Stimulated activated CD4-positive, alpha-beta T cell treated with anti-CD3 and anti-CD28 coated beads, Interleukin-12 subunit alpha, Interleukin-12 subunit beta, amount 100 ng/mL, for 48 hours (primary cell): Measurements from ENCODE around the gene MAP3K4.

ENCODE experiments used
- DNase-seq, 3 donors: peaks; one replicate each; pipeline ENCODE4 v3.0.0-alpha.2; 2020; ENCODE audit warnings: low read depth in 2 of 3, low spot score in 1 of 3

Gene MAP3K4

GRCh38 chr6:161035182-161035980, 43.8 kb downstream of the MAP3K4 start:
- DNase-seq = no peak

DNA sequence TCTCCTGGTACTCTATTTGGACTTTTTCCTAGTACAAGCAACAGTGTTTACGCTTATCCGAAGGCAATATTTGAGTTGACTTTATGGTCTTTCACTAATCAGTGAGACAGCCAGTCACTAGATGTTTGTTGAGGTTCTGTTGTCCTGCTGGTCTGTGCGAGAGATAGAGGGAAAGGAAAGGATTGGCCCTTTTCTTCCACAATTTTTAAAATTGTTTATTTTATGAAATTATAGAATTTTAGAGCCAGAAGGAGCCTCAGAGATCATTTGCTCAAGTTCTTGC, 44.4 kb downstream of the MAP3K4 start:
- DNase-seq = no peak

DNA sequence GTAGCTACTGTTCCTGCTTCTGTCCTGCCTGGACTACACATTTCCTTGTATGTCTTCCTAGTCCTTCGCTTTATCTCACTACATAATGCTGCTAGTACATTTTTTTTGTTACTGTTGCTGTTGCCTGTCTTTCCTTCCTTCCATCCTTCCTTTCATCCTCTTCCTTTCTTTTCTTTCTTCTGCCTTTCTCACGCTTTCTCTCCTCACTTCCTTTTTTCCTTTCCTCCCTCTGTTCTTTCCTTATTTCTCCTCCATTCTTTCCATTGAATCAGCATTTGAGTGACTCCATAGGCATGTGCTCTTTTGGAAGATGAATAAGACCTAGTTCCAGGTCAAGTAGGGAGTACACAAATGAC, 46.3 kb downstream of the MAP3K4 start:
- DNase-seq = no peak

DNA sequence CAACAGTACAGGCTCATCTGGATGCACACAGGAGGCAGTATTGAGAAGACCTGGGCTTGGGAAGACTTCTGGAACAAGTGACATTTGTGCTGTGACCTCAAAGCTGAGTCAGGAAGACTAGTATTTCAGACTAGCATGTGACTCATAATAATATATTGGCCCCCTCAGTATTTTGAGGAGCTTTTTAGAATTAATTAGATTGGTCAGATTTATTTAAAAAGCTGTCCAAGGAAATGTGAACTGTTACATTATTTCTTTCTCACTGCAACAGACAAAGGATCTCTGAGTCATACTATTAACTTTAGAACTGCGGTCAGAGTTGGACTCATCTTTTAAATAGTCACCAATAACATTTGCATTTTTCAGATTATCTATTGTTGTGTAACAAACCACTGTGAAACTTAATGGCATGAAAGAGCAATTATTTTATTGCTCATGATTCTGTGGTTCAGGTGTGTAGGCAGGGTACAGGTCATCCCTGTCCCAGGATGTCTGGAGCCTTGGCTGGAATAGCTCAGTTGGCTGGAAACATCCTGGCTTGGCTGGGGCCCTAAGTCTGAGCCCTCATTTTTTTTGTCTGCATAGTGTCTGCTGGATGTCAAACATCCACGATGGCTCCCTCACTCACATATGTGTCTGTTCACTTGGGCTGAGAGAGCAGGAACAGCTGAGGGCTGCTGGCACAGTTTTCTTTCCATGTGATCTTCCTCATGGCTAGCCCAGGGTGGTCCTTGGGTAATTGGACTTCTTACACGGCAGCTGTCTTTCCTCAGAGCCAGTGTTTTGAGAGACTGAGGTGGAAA, 46.9 kb downstream of the MAP3K4 start:
- no peak for DNase-seq

DNA sequence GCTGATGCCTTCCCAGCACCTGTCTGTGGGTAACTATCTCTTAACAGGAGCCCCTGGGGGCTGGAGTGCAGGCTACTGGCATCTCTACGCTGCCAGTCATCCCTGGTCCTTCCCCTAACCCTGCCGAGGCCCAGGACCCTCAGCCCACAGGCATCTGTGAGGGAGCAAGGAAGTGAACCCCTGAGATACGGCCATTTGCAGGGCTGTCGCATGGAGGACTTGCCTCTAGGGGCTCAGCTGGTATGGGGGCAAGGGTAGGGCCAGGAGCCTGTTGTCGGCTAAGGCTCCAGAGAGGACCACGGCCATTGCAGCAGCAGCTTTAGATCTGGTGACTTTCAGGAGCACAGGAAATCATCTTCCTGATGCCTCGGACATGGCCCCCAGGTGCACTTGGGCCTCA, 49.7 kb downstream of the MAP3K4 start:
- no peak for DNase-seq

GRCh38 chr6:161044335-161044734, 52.8 kb downstream of the MAP3K4 start:
- no peak for DNase-seq

DNA sequence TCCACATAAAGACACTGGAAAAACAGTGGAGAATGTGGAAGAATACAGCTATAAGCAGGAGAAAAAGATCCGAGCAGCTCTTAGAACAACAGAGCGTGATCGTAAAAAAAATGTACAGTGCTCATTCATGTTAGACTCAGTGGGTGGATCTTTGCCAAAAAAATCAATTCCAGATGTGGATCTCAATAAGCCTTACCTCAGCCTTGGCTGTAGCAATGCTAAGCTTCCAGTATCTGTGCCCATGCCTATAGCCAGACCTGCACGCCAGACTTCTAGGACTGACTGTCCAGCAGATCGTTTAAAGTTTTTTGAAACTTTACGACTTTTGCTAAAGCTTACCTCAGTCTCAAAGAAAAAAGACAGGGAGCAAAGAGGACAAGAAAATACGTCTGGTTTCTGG, 57.1 kb downstream of the MAP3K4 start:
- DNase-seq = no peak

DNA sequence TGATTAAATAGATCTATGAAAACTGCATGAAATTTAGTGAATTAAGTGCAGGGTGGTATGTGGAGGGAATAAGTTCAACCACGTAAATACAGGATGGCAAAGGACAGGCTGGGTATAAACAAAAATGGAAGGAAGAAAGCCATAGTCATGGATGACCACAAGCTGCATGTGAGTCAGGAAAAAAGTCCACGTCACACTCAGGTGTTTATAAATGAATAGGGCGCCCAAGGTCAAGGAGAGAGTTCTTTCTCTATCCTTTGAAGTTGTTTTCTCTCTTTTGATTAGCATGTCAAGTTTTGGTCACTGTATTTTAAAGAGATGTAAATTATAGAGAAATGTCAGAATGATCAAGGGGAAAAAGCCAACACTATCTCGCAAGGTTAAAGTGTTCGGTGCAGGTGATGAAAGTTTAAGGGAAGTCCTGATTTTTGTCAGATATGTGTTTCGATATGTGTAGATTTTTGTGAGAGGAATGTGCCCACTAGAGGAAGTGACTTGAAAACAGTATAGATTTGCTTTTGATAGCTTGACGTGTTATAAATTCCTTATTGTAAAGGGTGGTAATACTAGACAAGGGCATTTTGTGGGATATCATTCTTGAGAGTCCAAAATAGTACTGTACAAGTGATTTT, 58.7 kb downstream of the MAP3K4 start:
- no peak for DNase-seq

GRCh38 chr6:161053103-161053502, 61.5 kb downstream of the MAP3K4 start:
- no peak for DNase-seq

GRCh38 chr6:161054876-161055275, 63.3 kb downstream of the MAP3K4 start:
- DNase-seq = no peak

DNA sequence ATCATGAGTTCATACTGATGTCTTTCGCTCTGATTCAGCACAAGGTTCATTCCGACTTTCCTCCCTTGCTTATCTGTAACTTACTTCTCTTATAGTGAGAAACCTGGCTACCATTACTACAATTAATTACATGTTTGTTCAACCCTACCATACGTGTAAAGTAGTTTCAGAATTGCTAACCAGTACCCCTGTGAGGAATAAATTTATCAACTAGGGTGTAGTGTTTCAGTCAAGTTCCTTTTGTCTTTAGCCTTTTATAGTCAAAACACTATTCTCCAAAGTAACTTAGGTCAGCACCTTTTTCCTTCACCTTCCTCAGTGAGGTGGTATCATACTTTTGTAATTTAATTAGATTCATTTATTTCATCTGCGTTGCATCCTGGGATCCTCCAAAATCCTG, 64.9 kb downstream of the MAP3K4 start:
- no peak for DNase-seq

DNA sequence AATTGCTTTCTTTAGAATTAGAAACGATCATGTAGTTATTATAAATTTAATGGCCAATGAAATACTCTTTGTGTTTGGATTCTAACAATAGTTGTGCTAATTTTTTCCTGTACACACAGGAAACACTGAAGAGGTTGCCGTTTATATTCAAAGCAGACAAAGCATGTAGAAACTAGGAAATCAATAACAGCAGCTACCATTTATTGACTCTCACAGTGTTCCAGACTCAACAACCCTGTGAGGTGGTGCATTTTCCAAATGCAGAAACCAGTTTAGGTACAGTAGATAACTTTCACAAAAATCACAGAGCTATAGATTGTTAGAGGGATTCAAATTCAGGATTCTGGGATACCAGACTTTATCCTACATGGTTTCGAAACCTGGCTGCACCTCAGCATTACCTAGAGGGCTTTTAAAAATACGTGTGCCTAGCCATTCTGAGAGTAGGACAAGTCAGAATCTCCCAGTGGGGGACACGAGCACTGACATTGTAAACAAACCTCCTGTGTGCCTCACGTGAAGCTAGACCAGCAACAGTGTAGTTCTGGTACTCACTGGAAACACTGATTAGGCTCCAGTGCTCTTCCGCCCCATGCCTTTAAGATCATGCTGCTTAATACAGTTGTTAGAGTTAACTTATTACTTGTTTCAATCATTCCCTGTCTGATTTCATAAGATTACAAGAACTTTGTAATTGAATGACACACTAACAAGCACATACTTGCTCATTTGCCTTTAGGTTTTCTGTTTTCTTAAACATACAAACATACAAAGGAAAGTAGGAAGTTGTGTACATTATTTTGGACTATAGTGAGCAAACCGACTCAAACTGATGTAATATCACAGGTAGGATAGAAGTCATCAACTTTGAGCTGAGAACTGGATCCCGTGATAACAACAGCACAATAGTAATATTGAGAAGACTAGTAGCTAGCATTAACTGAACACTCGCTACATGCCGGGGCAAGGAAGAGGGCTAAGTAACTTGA, 65.8 kb downstream of the MAP3K4 start:
- DNase-seq = no peak

- no peak for DNase-seq
Observed at GRCh38 chr6:161058741-161059140, 67.2 kb downstream of the MAP3K4 start.

DNA sequence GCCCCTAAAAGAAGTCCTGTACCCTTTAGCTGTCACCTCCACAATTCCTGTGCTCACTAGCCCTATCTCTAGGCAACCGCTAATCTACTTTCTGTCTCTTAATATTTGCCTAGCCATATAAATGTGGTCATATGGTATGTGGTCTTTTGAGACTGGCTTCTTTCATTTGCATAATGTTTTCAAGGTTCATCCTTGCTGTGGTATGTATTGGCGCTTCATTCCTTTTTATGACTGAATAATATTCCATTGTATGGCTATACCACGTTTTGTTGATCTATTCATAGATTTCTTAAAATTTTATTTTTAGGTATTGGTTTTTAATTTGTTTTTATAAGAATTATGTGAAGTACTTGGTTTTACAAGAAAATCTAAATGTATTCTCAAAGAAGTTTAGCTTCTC, 70.0 kb downstream of the MAP3K4 start:
- no peak for DNase-seq

DNA sequence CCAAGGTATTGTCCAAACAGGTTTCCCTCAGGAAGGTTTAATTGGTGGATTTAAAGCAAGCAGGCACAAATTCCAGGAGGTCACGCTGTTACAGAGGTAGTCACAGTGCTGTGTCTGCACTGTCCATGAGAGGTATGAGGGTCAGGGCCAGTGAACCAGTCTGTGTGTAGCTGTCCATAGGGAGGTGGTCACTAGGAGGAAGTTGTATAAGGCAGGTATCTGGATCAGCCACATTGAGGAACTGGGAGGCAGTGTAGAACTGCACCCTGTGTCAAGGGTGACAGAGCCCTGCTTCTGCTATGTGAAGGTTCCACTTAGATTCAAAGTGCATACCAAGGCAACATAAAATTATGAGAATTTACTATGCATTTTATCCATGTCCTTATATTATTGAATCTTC, 73.3 kb downstream of the MAP3K4 start:
- DNase-seq = no peak

- DNase-seq = no peak
Observed at GRCh38 chr6:161066511-161066910, 74.9 kb downstream of the MAP3K4 start.

DNA sequence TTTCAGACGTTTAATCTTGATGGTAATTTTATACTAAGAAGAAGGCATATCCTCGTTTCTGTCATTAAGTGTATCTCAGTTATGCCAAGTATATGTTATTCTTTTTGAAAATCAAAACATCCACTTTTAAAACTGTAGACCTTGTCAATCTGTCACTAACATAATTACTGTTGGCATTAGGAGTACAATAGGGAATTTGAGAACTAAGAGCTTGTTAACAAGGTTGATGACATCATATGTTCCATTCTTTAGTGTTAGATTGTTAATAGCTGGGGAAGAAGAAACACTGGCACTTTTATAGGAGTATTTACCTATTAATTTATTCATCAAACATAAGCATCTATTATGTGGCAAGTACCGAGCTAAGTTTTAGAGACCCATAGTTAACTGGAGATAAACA, 76.2 kb downstream of the MAP3K4 start:
- no peak for DNase-seq

- no peak for DNase-seq
Observed at GRCh38 chr6:161068321-161068741, 76.8 kb downstream of the MAP3K4 start.

GRCh38 chr6:161073930-161074329, 82.4 kb downstream of the MAP3K4 start:
- no peak for DNase-seq

GRCh38 chr6:161074496-161075121, 83.0 kb downstream of the MAP3K4 start:
- no peak for DNase-seq

DNA sequence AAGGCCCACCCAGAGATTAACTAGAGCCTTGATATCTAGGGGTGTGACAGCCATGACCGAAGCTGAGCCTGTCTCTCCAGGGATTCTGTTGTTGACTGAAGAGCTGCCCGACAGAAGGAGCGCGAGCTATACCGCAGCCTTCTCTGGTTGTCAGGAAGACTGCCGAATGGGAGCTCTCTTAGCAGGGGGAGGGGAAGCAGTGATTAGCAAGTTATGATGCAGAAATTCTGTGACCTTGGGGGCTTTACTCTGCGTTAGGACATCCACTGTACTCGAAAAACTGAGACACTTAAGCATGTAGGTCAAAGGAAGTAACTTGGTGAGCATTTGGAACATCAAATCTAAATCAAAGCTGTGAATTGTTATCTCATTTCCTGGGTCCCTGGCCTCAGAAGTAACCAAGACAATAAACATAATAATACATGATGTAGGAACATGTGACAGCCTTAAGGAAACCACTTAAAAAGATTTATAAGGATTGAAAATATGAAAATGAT, 84.7 kb downstream of the MAP3K4 start:
- DNase-seq = no peak
